Subcutaneous abdominal adipose tissue (tissue), 5 donors: ENCODE data around the gene SNX20.

Source experiments
- H3K27ac ChIP-seq: one replicate; pipeline ENCODE4 v1.7.0; 2013; ENCODE audit warnings: low read depth, mild to moderate bottlenecking, inconsistent platforms, low read length, moderate library complexity
- H3K27me3 ChIP-seq, 5 donors: one replicate each; pipeline ENCODE4 v1.7.0; 2013; ENCODE audit warnings: low read length in 5 of 5, inconsistent platforms in 1 of 5; ENCODE audit not compliant: control insufficient read depth in 5 of 5, insufficient read depth in 4 of 5
- H3K36me3 ChIP-seq, 5 donors: one replicate each; pipeline ENCODE4 v1.7.0; 2013; ENCODE audit warnings: low read length in 5 of 5; ENCODE audit not compliant: control insufficient read depth in 5 of 5, insufficient read depth in 5 of 5
- H3K4me1 ChIP-seq, 5 donors: one replicate each; pipeline ENCODE4 v1.7.0; 2013; ENCODE audit warnings: low read length in 5 of 5, mild to moderate bottlenecking in 3 of 5, moderate library complexity in 1 of 5; ENCODE audit not compliant: control insufficient read depth in 5 of 5, insufficient read depth in 5 of 5
- H3K4me3 ChIP-seq, 5 donors: one replicate each; pipeline ENCODE4 v1.7.0; 2013; ENCODE audit warnings: low read length in 5 of 5, low read depth in 1 of 5
- H3K9ac ChIP-seq, 5 donors: one replicate each; pipeline ENCODE4 v1.7.0; 2013; ENCODE audit warnings: low read length in 5 of 5, mild to moderate bottlenecking in 4 of 5, moderate library complexity in 3 of 5
- H3K9me3 ChIP-seq, 5 donors: one replicate each; pipeline ENCODE4 v1.7.0; 2013; ENCODE audit warnings: low read length in 5 of 5; ENCODE audit not compliant: control insufficient read depth in 5 of 5
- donor health status: healthy.
- donor health status: healthy.
- donor health status: healthy.
- donor health status: healthy.
- donor health status: healthy.

The SNX20 gene

DNA sequence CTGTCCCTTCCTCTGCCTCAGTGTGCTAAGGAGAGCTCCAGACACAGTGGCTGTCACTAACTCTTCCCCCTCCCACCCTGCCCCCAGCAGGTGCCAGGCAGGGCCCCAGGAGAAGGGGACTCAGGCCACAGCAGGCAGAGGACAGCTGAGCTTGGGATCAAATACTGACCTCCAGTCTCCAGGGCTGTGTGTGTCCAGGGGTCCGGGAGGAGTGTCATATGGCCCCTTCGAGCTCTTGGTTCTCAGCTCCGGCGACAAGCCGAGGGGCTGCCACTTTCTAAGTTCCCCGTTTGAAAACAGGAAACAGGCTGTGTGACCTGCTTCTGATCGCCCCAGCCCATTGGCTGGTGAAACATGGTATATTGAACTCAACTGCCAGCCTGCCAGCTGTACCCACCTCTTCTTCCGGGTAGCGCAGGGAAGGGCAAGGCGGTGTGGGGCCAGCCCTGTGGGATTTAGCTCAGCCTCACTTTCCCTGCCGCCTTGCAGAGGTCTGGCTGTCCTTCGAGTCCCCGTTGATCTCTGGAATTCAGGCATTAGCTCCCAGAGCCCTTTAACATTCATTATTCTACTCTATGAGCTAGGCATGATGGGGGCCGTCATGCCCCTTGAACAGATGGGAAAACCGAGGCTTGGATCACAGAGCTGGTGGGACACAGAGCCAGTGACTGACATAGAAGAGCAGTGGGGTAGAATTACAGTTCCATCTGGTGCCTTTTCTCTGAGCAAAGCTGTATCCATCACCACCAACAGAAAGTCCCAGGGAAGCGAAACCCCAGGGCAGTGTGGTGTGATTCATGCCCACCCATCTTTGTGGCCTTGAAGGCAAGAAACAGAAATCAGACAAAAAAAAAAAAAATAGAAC lies at the start of gene SNX20:
SNX20 (minus strand) TSS at position 292 of the 865 bp plus-strand sequence. CDS start 3,786 bp downstream, outside the sequence.
- peak within 1 kb of the TSS; percentile 31 to 58 (median 47) for H3K4me3 ChIP-seq
- peaks cover 0 to under 1% (median 0%) of the 10 kb centered on the region in 5 donors for H3K36me3 ChIP-seq

DNA sequence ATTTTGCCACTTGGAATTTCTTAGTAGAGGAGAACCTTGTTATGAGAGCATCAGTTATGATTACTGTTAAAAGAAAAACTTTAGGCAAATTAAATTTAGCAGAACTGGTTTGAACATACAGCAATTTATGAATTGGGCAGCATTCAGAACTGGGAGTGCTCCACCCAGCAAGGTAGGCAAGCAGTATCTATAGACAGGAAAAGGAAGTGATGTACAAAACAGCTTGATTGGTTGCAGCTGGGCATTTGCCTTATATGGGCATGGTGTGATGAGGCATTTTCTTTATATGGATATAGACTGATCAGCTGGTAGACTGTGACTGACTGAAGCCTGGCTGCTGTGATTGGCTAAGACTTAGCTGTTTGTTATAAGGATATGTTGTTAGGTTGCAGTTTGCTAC lies 43.2 kb upstream of the SNX20 start:
- peaks cover 0 to 3% (median 0%) of the 10 kb centered on the region in 5 donors for H3K9me3 ChIP-seq
- peaks cover 0 to 11% (median 0%) of the 10 kb centered on the region in 5 donors for H3K36me3 ChIP-seq
- peaks cover 0 to 3% (median 0%) of the 10 kb centered on the region in 5 donors for H3K4me1 ChIP-seq
- H3K4me3 ChIP-seq = no peak overlapping the region
- no peak overlapping the region for H3K9ac ChIP-seq
- no peaks in the 10 kb centered on the region for H3K27me3 ChIP-seq
- H3K27ac ChIP-seq = no peak overlapping the region

More for the DNA sequence above, at the start of gene SNX20:
- H3K27ac ChIP-seq = no peak within 1 kb of the TSS
- no peaks in the 10 kb centered on the region for H3K27me3 ChIP-seq
- H3K9ac ChIP-seq = peak within 1 kb of the TSS in 2 of 5 donors; percentile 37 to 51
- H3K9me3 ChIP-seq = no peaks in the 10 kb centered on the region
- peaks cover 0 to 40% (median 0%) of the 10 kb centered on the region in 5 donors for H3K4me1 ChIP-seq

DNA sequence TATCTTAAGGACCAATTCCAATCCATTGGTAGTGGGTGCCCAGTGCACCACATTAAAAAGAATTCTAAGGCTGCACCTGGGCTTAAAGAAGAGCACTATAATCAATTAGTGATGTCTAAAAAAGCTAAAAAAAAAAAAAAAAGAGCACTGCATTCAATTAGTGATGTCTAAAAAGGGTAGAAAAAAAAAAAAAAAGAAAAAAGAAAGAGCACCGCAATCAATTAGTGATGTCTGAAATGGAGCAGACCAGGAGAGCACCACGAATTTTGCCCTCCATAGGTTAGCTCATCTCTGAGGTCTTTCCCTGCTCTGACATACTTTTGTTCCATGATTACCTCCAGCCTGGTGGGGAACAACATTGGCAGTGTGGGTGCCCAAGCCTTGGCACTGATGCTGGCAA lies 41.8 kb upstream of the SNX20 start:
- Histone ChIP-seq H3K4me3 (no peak overlapping the region), H3K36me3 (peaks cover 0 to 8% (median 0%) of the 10 kb centered on the region in 5 donors), H3K27ac (no peak overlapping the region), H3K27me3 (no peaks in the 10 kb centered on the region), H3K9me3 (peaks cover 0 to 3% (median 0%) of the 10 kb centered on the region in 5 donors), H3K4me1 (peaks cover 0 to 5% (median 0%) of the 10 kb centered on the region in 5 donors), H3K9ac (no peak overlapping the region)

GRCh38 chr16:50722405-50722737 lies 41.3 kb upstream of the SNX20 start:
- no peak overlapping the region for H3K9ac ChIP-seq
- H3K9me3 ChIP-seq = peaks cover 0 to 3% (median 0%) of the 10 kb centered on the region in 5 donors
- H3K27me3 ChIP-seq = no peaks in the 10 kb centered on the region
- no peak overlapping the region for H3K4me3 ChIP-seq
- peaks cover 0 to 8% (median 0%) of the 10 kb centered on the region in 5 donors for H3K36me3 ChIP-seq
- H3K4me1 ChIP-seq = peaks cover 0 to 9% (median 2%) of the 10 kb centered on the region in 5 donors
- no peak overlapping the region for H3K27ac ChIP-seq

- Histone ChIP-seq H3K27ac (no peak overlapping the region), H3K4me1 (peaks cover 0 to 15% (median 6%) of the 10 kb centered on the region in 5 donors), H3K9ac (no peak overlapping the region), H3K4me3 (no peak overlapping the region), H3K9me3 (peaks cover 0 to 3% (median 0%) of the 10 kb centered on the region in 5 donors), H3K36me3 (peaks cover 0 to 8% (median 0%) of the 10 kb centered on the region in 5 donors), H3K27me3 (no peaks in the 10 kb centered on the region)
These were observed 40.7 kb upstream of the SNX20 start for GRCh38 chr16:50721549-50722404.

- Histone ChIP-seq H3K27me3 (no peaks in the 10 kb centered on the region), H3K4me3 (no peak overlapping the region), H3K9ac (no peak overlapping the region), H3K27ac (no peak overlapping the region), H3K36me3 (no peaks in the 10 kb centered on the region), H3K4me1 (peaks cover 0 to 22% (median 10%) of the 10 kb centered on the region in 5 donors), H3K9me3 (peaks cover 0 to 3% (median 0%) of the 10 kb centered on the region in 5 donors)
These were observed 38.6 kb upstream of the SNX20 start for GRCh38 chr16:50719401-50720337.

- peak overlapping the region in 1 of 5 donors; percentile 36 for H3K9ac ChIP-seq
- no peaks in the 10 kb centered on the region for H3K9me3 ChIP-seq
- H3K4me3 ChIP-seq = no peak overlapping the region
- no peaks in the 10 kb centered on the region for H3K27me3 ChIP-seq
- H3K36me3 ChIP-seq = no peaks in the 10 kb centered on the region
- H3K27ac ChIP-seq = no peak overlapping the region
- H3K4me1 ChIP-seq = peaks cover 3 to 30% (median 18%) of the 10 kb centered on the region in 5 donors
These were observed 37.8 kb upstream of the SNX20 start for GRCh38 chr16:50718761-50719400.

DNA sequence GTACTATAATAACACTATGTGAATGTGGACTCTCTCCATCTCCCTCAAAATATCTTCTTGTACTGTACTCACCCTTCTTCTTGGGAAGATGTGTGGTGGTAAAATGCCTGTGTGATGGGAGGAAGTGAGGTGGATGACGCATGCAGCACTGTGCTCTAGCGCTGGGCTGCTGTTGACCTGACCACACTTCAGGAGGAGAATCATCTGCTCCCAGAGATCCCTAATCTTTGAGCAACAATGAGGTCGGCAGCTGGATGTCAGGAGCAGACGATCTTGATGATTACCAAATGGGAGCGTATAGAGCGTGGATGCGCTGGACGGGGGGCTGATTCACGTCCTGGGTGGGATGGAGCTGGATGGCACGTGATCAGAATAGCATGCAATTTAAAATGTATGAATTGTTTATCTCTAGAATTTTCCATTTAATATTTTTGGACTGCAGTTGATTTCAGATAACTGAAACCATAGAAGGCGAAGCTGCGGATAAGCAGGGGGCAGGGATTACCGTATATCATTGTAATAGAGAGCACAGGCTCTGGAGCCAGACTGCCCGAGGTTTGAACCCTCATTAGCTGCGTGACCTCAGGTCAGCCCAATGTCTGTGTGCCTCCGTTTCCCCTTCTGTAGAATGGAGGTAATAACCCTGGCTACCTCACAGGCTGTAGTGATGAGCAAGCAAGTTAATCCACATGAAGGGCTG lies 37.1 kb upstream of the SNX20 start:
- Histone ChIP-seq H3K4me1 (peaks cover 3 to 36% (median 21%) of the 10 kb centered on the region in 5 donors), H3K4me3 (no peak overlapping the region), H3K27ac (no peak overlapping the region), H3K36me3 (no peaks in the 10 kb centered on the region), H3K27me3 (no peaks in the 10 kb centered on the region), H3K9ac (peak overlapping the region in 1 of 5 donors; percentile 36), H3K9me3 (no peaks in the 10 kb centered on the region)
